GM15510 (cell line): ENCODE measurements around the gene TNFRSF9.

Experiments used
- POLR2A ChIP-seq: IDR thresholded peaks from 3 replicates; pipeline ENCODE4 v1.6.1; 2011; ENCODE audit warnings: borderline replicate concordance; ENCODE audit not compliant: insufficient read length; ENCODE audit errors: extremely low read depth

Gene TNFRSF9

GRCh38 chr1:7967196-7967595 lies 26.6 kb upstream of the TNFRSF9 start:
- no peak for TF ChIP-seq POLR2A

GRCh38 chr1:7964476-7964875 lies 23.8 kb upstream of the TNFRSF9 start:
- TF ChIP-seq POLR2A, result no peak

GRCh38 chr1:7962636-7963377 lies 22.2 kb upstream of the TNFRSF9 start:
- TF ChIP-seq POLR2A, result no peak

- TF ChIP-seq POLR2A, result no peak
Measured at GRCh38 chr1:7962014-7962335, 21.3 kb upstream of the TNFRSF9 start.

- peak; percentile 99 for TF ChIP-seq POLR2A
Measured at GRCh38 chr1:7961216-7962013, 20.8 kb upstream of the TNFRSF9 start, which contains the start of gene PARK7. PARK7 (plus strand) TSS chr1:7961711; CDS start chr1:7962786, 1,075 bp downstream.

- TF ChIP-seq POLR2A, result no peak
Measured at GRCh38 chr1:7960867-7961215, 20.2 kb upstream of the TNFRSF9 start.

- no peak for TF ChIP-seq POLR2A
Measured at GRCh38 chr1:7960165-7960564, 19.5 kb upstream of the TNFRSF9 start.

- no peak for TF ChIP-seq POLR2A
Measured at GRCh38 chr1:7956218-7957032, 15.8 kb upstream of the TNFRSF9 start.

GRCh38 chr1:7954683-7955082 lies 14.0 kb upstream of the TNFRSF9 start:
- no peak for TF ChIP-seq POLR2A

GRCh38 chr1:7953850-7954609 lies 13.4 kb upstream of the TNFRSF9 start:
- TF ChIP-seq POLR2A, result peak; percentile 64

GRCh38 chr1:7948960-7949359 lies 8.3 kb upstream of the TNFRSF9 start:
- TF ChIP-seq POLR2A, result no peak

GRCh38 chr1:7943251-7943650 lies 2.6 kb upstream of the TNFRSF9 start:
- TF ChIP-seq POLR2A, result no peak

GRCh38 chr1:7942214-7942921 lies 1.7 kb upstream of the TNFRSF9 start:
- no peak for TF ChIP-seq POLR2A

GRCh38 chr1:7941437-7941793 lies 776 bp upstream of the TNFRSF9 start:
- no peak for TF ChIP-seq POLR2A
